Spinal cord (tissue), 10 donors: Measurements from ENCODE around the gene PRELID2. TPM values are rescaled to one million over a fixed set of nuclear protein-coding genes. Genes with fewer than 3 reads are reported as not detected.
"Not testable (repeated sequence)": the region's sequence is repeated elsewhere in the genome, so short reads cannot be mapped to it uniquely, and the experiment has no call there.

Source experiments
- DNase-seq, 6 donors: peaks; one replicate each; pipeline versions ENCODE4 v3.0.0 to v3.0.0-alpha.2; 2013 to 2015; ENCODE audit warnings: low spot score in 6 of 6, low read depth in 4 of 6
- H3K27ac ChIP-seq: one replicate; pipeline ENCODE4 v1.5.1; 2013; ENCODE audit warnings: low read depth, low read length, control low read depth
- H3K27me3 ChIP-seq: one replicate; pipeline ENCODE4 v1.6.1; 2013; ENCODE audit warnings: low read length; ENCODE audit not compliant: control insufficient read depth, insufficient read depth
- H3K36me3 ChIP-seq: one replicate; pipeline ENCODE4 v1.6.1; 2013; ENCODE audit warnings: low read length; ENCODE audit not compliant: control insufficient read depth, insufficient read depth
- H3K4me1 ChIP-seq: one replicate; pipeline ENCODE4 v1.6.1; 2013; ENCODE audit warnings: low read length; ENCODE audit not compliant: control insufficient read depth, insufficient read depth
- H3K4me3 ChIP-seq: one replicate; pipeline ENCODE4 v1.5.1; 2013; ENCODE audit warnings: low read depth, low read length, control low read depth
- H3K9me3 ChIP-seq: one replicate; pipeline ENCODE4 v1.6.1; 2013; ENCODE audit warnings: low read length; ENCODE audit not compliant: control insufficient read depth, insufficient read depth
- WGBS: methylation state at CpG from one replicate; pipeline ENCODE4 v1.1.5; 2013; ENCODE audit warnings: missing lambda C conversion rate; ENCODE audit not compliant: insufficient coverage; 5-methylcytosine and 5-hydroxymethylcytosine counted together
- polyA plus RNA-seq, 2 donors: library from polyadenylated mRNA; unstranded; fragments of 120-200 nt; gene quantifications; one replicate each; pipeline ENCODE4 v1.2.1, GENCODE V29; 2013; ENCODE audit not compliant: insufficient read length in 2 of 2
- total RNA-seq, 2 donors: library from RNA; depleted of rRNA in 1 of 2; stranded (reverse); fragments of 120-200 nt in 1 of 2; fragments of >200 nt in 1 of 2; gene quantifications; one replicate each; pipeline versions ENCODE4 v1.2.3 to v1.2.4, GENCODE V29; 2013 to 2014
- donor health status: healthy.

Gene PRELID2
- total and polyA plus RNA-seq, 4 donors = 2.7 to 27.2 (median 11.1) TPM

DNA sequence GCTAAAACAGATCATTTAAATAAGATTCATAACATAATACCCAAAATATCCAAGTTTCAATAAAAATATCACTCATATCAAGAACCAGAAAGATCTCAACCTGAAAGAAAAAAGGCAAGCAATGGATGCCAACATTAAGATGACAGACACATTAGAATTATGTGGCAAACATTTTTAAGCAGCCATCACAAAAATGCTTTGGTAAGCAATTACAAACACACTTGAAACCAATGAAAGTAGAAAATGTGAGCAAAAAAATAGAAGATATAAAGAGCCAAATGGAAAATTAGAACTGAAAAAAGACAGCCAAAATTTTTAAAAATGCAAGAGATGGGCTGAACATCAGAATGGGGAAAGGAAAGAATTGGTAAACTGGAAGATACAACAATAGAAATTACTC, 96.9 kb downstream of the PRELID2 start:
- no peak for DNase-seq

DNA sequence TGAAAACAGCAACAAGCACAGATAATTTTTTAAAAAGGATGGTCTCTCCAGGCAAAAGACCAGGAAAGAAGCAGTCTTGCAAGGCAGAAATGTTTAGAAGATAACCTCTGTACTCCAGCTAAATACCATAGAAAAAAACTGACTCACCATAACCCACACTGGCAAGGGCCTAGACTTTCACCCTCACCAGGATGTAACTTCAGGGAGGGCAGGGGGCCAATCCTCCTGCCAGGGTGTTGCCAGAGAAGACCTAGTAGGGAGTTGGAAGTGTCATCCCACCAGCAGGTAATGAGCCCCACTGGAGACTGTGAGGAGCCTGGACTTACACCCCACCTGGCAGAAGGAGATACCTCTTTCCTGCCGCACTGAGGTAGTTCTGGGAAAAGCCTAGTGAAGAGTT, 97.6 kb downstream of the PRELID2 start:
- H3K4me1 ChIP-seq = no peaks in the 10 kb centered on the region
- H3K36me3 ChIP-seq = no peaks in the 10 kb centered on the region
- WGBS = no CpG with 5 or more reads among the region's 1 CpG
- H3K9me3 ChIP-seq = peaks cover 2% of the 10 kb centered on the region
- no peak for DNase-seq
- no peaks in the 10 kb centered on the region for H3K27me3 ChIP-seq
- no peak overlapping the region for H3K4me3 ChIP-seq
- H3K27ac ChIP-seq = no peak overlapping the region

More for the DNA sequence above, 96.9 kb downstream of the PRELID2 start:
- Histone ChIP-seq H3K9me3 (peaks cover 2% of the 10 kb centered on the region), H3K27ac (no peak overlapping the region), H3K4me3 (no peak overlapping the region), H3K4me1 (no peaks in the 10 kb centered on the region), H3K27me3 (no peaks in the 10 kb centered on the region), H3K36me3 (no peaks in the 10 kb centered on the region)

DNA sequence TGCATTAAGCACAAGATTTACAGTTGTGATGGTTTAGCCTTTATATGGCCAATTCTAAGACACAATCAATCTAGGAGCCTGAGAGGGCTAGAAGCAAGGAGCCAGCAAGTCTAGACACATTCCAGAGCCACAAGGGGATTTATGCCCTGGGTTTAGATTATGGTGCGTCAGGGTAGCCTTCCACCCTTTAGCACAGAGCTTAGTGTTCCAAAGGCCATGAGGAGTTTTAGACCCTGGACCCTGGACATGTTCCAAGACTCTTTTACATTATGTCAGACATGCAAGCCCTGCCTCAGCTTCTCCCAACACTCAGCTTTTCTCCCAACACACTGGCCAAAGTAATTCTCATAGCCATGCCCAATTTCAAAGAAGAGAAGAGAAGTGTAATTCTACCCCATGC, 105.2 kb downstream of the PRELID2 start:
- H3K36me3 ChIP-seq, H3K27me3 ChIP-seq, H3K9me3 ChIP-seq, H3K4me1 ChIP-seq, DNase-seq, H3K27ac ChIP-seq, H3K4me3 ChIP-seq: not testable (repeated sequence)
- no CpG with 5 or more reads among the region's 1 CpG for WGBS

DNA sequence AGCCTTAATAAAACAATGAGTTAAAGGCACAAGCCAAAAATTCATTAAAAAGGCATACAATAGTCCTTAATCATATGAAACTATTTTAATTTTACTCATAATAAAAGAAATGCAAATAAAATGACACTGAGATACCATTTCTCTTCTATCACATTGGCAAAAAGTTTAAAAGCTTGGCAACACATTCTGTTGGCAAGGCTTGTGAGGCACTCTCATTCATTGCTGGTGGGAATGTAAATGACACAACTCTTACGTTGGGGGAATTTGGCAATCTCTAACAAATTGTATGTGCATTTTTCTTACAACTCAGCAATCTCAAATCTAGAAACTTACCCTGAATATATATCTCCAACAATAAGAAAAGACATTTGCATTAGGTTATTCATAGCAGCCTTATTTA, 111.6 kb downstream of the PRELID2 start:
- WGBS = no CpG with 5 or more reads among the region's 1 CpG
- DNase-seq = peak in 2 of 6 donors; percentile 51 to 72
- no peaks in the 10 kb centered on the region for H3K4me1 ChIP-seq
- H3K9me3 ChIP-seq = no peaks in the 10 kb centered on the region
- no peak overlapping the region for H3K27ac ChIP-seq
- H3K27me3 ChIP-seq = no peaks in the 10 kb centered on the region
- H3K4me3 ChIP-seq = no peak overlapping the region
- H3K36me3 ChIP-seq = no peaks in the 10 kb centered on the region

DNA sequence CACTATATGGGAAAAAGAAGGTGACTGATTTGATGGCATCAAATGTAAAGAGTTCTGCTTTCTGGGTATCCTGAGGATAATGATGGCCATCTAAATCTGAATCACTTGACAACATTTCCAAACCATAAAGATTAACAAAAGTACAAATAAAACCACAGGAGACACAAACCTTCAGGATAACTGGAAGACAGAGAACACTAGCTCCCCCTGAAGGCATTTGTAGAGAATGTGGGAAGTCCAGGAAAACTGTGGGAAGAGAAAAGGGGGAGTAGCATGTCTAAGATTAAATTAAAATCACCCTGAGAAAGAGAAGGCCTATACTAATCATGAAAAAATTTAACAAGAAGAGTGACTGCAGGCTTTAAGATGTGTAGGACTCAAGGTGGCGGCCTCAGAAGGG, 116.2 kb downstream of the PRELID2 start:
- Histone ChIP-seq H3K27ac (no peak overlapping the region), H3K36me3 (no peaks in the 10 kb centered on the region), H3K9me3 (no peaks in the 10 kb centered on the region), H3K27me3 (no peaks in the 10 kb centered on the region), H3K4me3 (no peak overlapping the region), H3K4me1 (no peaks in the 10 kb centered on the region)
- WGBS = no CpG with 5 or more reads among the region's 1 CpG
- DNase-seq = peak in 2 of 6 donors; percentile 20 to 57

DNA sequence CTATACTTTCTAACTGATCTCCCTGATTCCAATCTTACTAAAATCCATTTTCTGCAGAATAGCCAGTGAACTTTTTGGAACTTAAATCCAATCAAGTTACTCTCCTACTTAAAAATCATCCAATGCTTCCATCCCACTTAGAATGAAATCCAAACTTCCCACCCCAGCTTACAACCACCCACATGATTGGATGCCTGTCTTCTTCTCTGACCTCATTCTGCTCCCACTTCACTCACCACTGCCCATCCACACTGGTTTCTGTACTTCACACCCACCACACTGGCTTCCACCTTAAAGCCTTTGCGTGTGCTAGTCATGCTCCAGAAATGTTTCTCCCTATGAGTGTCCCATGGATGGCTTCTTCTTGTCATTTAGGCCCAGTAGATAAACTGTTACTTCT, 119.7 kb downstream of the PRELID2 start:
- no peaks in the 10 kb centered on the region for H3K27me3 ChIP-seq
- 100% methylated on average over 1 of the region's 1 CpG for WGBS

DNA sequence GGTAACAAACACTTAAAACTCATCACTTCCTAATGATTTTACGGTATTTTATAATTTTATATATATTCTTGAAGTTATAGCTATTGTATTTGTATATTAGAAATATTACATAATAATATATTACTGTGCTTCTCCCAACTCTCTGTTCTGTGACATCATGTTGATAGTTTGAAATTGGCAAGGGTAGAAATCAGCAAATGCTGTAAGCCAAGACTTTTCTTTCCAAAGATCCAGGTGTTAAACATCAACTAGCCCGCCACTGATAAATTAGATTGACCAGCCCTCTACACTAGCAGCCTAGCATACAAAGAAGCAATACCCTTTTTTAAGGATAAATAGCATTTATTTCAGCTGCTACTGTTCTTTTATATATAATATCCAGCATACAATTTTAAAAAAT, 122.9 kb downstream of the PRELID2 start:
- no CpG with 5 or more reads among the region's 2 CpGs for WGBS
- no peaks in the 10 kb centered on the region for H3K36me3 ChIP-seq
- H3K27me3 ChIP-seq = no peaks in the 10 kb centered on the region
- H3K4me3 ChIP-seq = no peak overlapping the region
- no peak overlapping the region for H3K27ac ChIP-seq
- no peaks in the 10 kb centered on the region for H3K9me3 ChIP-seq
- no peaks in the 10 kb centered on the region for H3K4me1 ChIP-seq
- no peak for DNase-seq

More for the DNA sequence above, 119.7 kb downstream of the PRELID2 start:
- Histone ChIP-seq H3K9me3 (no peaks in the 10 kb centered on the region), H3K4me3 (no peak overlapping the region), H3K4me1 (no peaks in the 10 kb centered on the region), H3K36me3 (no peaks in the 10 kb centered on the region), H3K27ac (no peak overlapping the region)
- DNase-seq = no peak

DNA sequence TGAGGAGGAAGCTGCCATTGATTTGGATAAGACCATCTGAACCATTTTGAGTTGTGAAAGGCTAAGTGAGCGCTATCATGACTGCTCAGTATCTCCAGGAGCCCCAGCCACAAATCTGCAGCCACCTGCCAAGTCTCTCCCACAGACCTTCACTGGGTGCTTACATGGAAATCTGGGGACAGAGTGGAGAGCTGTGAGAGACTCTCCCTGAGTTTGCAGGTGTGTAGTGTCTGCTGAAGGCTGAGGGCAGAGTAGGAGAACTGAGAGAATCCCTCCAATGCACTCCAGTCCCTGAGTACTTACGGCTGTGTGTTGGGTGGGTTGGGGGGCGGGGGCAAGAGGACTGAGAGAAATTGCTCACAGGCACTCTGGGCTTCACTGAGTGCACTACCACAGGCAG, 123.7 kb downstream of the PRELID2 start:
- DNase-seq = no peak
- 59% methylated on average over 2 of the region's 3 CpGs for WGBS
- Histone ChIP-seq H3K27me3 (no peaks in the 10 kb centered on the region), H3K27ac (no peak overlapping the region), H3K9me3 (no peaks in the 10 kb centered on the region), H3K36me3 (no peaks in the 10 kb centered on the region), H3K4me1 (no peaks in the 10 kb centered on the region), H3K4me3 (no peak overlapping the region)

Other genes starting within 250 kb of the PRELID2 start
- gene GRXCR2, start 37.7 kb upstream of the PRELID2 start, total RNA-seq = not detected
- gene GRXCR2, start 37.7 kb upstream of the PRELID2 start, polyA plus RNA-seq = not detected
- gene SH3RF2, start 101.2 kb upstream of the PRELID2 start, total RNA-seq = under 1 TPM; 0.30 to 0.94 TPM
- gene SH3RF2, start 101.2 kb upstream of the PRELID2 start, polyA plus RNA-seq = under 1 TPM; 0.25 to 0.38 TPM